ENCODE measurements around the gene FAM120A.

Gene FAM120A

GRCh38 chr9:93450945-93451815, at the start of gene FAM120A:
Gene FAM120A, plus strand, starts transcription at chr9:93451685. Its CDS starts 231 bp downstream, at chr9:93451916.
- ATAC-seq (replicated peaks; ENCODE audit: extremely low read depth, poor library complexity, severe bottlenecking) = peak; percentile 68
- H3K4me1 Mint-ChIP-seq = peaks cover 45% of the 10 kb centered on the region
- H3K27me3 Mint-ChIP-seq = no peaks in the 10 kb centered on the region
- peaks cover 44% of the 10 kb centered on the region for H3K36me3 Mint-ChIP-seq (ENCODE audit: insufficient read depth)
- no peaks in the 10 kb centered on the region for H3K9me3 Mint-ChIP-seq
- peak within 1 kb of the TSS; percentile 94 for H3K27ac Mint-ChIP-seq (ENCODE audit: low read depth)
- H3K4me3 Mint-ChIP-seq = peak within 1 kb of the TSS; percentile 90
- DNase-seq (ENCODE audit: low spot score in 2 of 2) = peak; percentile 33 to 38

GRCh38 chr9:93406371-93406770, 45.1 kb upstream of the FAM120A start:
- no peaks in the 10 kb centered on the region for H3K36me3 Mint-ChIP-seq (ENCODE audit: insufficient read depth)
- H3K27ac Mint-ChIP-seq (ENCODE audit: low read depth) = no peak overlapping the region
- H3K4me3 Mint-ChIP-seq = no peak overlapping the region
- H3K27me3 Mint-ChIP-seq = peaks cover 44% of the 10 kb centered on the region
- H3K9me3 Mint-ChIP-seq = no peaks in the 10 kb centered on the region
- no peaks in the 10 kb centered on the region for H3K4me1 Mint-ChIP-seq
- no peak for ATAC-seq (replicated peaks; ENCODE audit: extremely low read depth, poor library complexity, severe bottlenecking)
- no peak for DNase-seq (ENCODE audit: low spot score in 2 of 2)

GRCh38 chr9:93413530-93413929, 38.0 kb upstream of the FAM120A start:
- Mint-ChIP-seq H3K27ac (ENCODE audit: low read depth) (no peak overlapping the region), H3K4me3 (no peak overlapping the region), H3K36me3 (ENCODE audit: insufficient read depth) (no peaks in the 10 kb centered on the region), H3K27me3 (peaks cover 85% of the 10 kb centered on the region), H3K4me1 (no peaks in the 10 kb centered on the region), H3K9me3 (peaks cover 6% of the 10 kb centered on the region)
- ATAC-seq (replicated peaks; ENCODE audit: extremely low read depth, poor library complexity, severe bottlenecking) (no peak), DNase-seq (ENCODE audit: low spot score in 2 of 2) (no peak)

GRCh38 chr9:93415176-93415690, 36.3 kb upstream of the FAM120A start:
- no peaks in the 10 kb centered on the region for H3K36me3 Mint-ChIP-seq (ENCODE audit: insufficient read depth)
- no peak overlapping the region for H3K27ac Mint-ChIP-seq (ENCODE audit: low read depth)
- no peak overlapping the region for H3K4me3 Mint-ChIP-seq
- H3K4me1 Mint-ChIP-seq = no peaks in the 10 kb centered on the region
- ATAC-seq (replicated peaks; ENCODE audit: extremely low read depth, poor library complexity, severe bottlenecking) = no peak
- peaks cover 13% of the 10 kb centered on the region for H3K9me3 Mint-ChIP-seq
- no peak for DNase-seq (ENCODE audit: low spot score in 2 of 2)
- H3K27me3 Mint-ChIP-seq = peaks cover 79% of the 10 kb centered on the region

- H3K4me3 Mint-ChIP-seq = no peak overlapping the region
- H3K36me3 Mint-ChIP-seq (ENCODE audit: insufficient read depth) = no peaks in the 10 kb centered on the region
- peaks cover 64% of the 10 kb centered on the region for H3K27me3 Mint-ChIP-seq
- no peak overlapping the region for H3K27ac Mint-ChIP-seq (ENCODE audit: low read depth)
- ATAC-seq (replicated peaks; ENCODE audit: extremely low read depth, poor library complexity, severe bottlenecking) (no peak), DNase-seq (ENCODE audit: low spot score in 2 of 2) (no peak)
- peaks cover 13% of the 10 kb centered on the region for H3K9me3 Mint-ChIP-seq
- no peaks in the 10 kb centered on the region for H3K4me1 Mint-ChIP-seq
Measured at GRCh38 chr9:93416530-93417235, 34.8 kb upstream of the FAM120A start.

GRCh38 chr9:93417538-93417937, 33.9 kb upstream of the FAM120A start:
- Mint-ChIP-seq H3K27me3 (peaks cover 56% of the 10 kb centered on the region), H3K4me3 (no peak overlapping the region), H3K4me1 (no peaks in the 10 kb centered on the region), H3K9me3 (peaks cover 13% of the 10 kb centered on the region), H3K27ac (ENCODE audit: low read depth) (no peak overlapping the region), H3K36me3 (ENCODE audit: insufficient read depth) (no peaks in the 10 kb centered on the region)
- ATAC-seq (replicated peaks; ENCODE audit: extremely low read depth, poor library complexity, severe bottlenecking) (no peak), DNase-seq (ENCODE audit: low spot score in 2 of 2) (no peak)

GRCh38 chr9:93419023-93419422, 32.5 kb upstream of the FAM120A start:
- H3K27me3 Mint-ChIP-seq = peaks cover 50% of the 10 kb centered on the region
- H3K9me3 Mint-ChIP-seq = peaks cover 13% of the 10 kb centered on the region
- no peaks in the 10 kb centered on the region for H3K36me3 Mint-ChIP-seq (ENCODE audit: insufficient read depth)
- H3K27ac Mint-ChIP-seq (ENCODE audit: low read depth) = no peak overlapping the region
- H3K4me1 Mint-ChIP-seq = no peaks in the 10 kb centered on the region
- no peak for ATAC-seq (replicated peaks; ENCODE audit: extremely low read depth, poor library complexity, severe bottlenecking)
- no peak for DNase-seq (ENCODE audit: low spot score in 2 of 2)
- no peak overlapping the region for H3K4me3 Mint-ChIP-seq

- no peak overlapping the region for H3K27ac Mint-ChIP-seq (ENCODE audit: low read depth)
- H3K27me3 Mint-ChIP-seq = peaks cover 58% of the 10 kb centered on the region
- peaks cover 7% of the 10 kb centered on the region for H3K9me3 Mint-ChIP-seq
- DNase-seq (ENCODE audit: low spot score in 2 of 2) (no peak), ATAC-seq (replicated peaks; ENCODE audit: extremely low read depth, poor library complexity, severe bottlenecking) (no peak)
- no peak overlapping the region for H3K4me3 Mint-ChIP-seq
- no peaks in the 10 kb centered on the region for H3K36me3 Mint-ChIP-seq (ENCODE audit: insufficient read depth)
- H3K4me1 Mint-ChIP-seq = no peaks in the 10 kb centered on the region
Measured at GRCh38 chr9:93422977-93423616, 28.4 kb upstream of the FAM120A start.

GRCh38 chr9:93427655-93428379, 23.7 kb upstream of the FAM120A start:
- H3K4me3 Mint-ChIP-seq = no peak overlapping the region
- H3K27me3 Mint-ChIP-seq = peaks cover 68% of the 10 kb centered on the region
- ATAC-seq (replicated peaks; ENCODE audit: extremely low read depth, poor library complexity, severe bottlenecking) = no peak
- H3K27ac Mint-ChIP-seq (ENCODE audit: low read depth) = no peak overlapping the region
- H3K36me3 Mint-ChIP-seq (ENCODE audit: insufficient read depth) = no peaks in the 10 kb centered on the region
- no peak for DNase-seq (ENCODE audit: low spot score in 2 of 2)
- no peaks in the 10 kb centered on the region for H3K4me1 Mint-ChIP-seq
- H3K9me3 Mint-ChIP-seq = no peaks in the 10 kb centered on the region

GRCh38 chr9:93431539-93432105, 19.9 kb upstream of the FAM120A start:
- no peaks in the 10 kb centered on the region for H3K4me1 Mint-ChIP-seq
- no peak for DNase-seq (ENCODE audit: low spot score in 2 of 2)
- no peak for ATAC-seq (replicated peaks; ENCODE audit: extremely low read depth, poor library complexity, severe bottlenecking)
- peaks cover 37% of the 10 kb centered on the region for H3K27me3 Mint-ChIP-seq
- no peaks in the 10 kb centered on the region for H3K36me3 Mint-ChIP-seq (ENCODE audit: insufficient read depth)
- no peak overlapping the region for H3K4me3 Mint-ChIP-seq
- no peaks in the 10 kb centered on the region for H3K9me3 Mint-ChIP-seq
- no peak overlapping the region for H3K27ac Mint-ChIP-seq (ENCODE audit: low read depth)

GRCh38 chr9:93432964-93433363, 18.5 kb upstream of the FAM120A start:
- peaks cover 23% of the 10 kb centered on the region for H3K27me3 Mint-ChIP-seq
- no peak for ATAC-seq (replicated peaks; ENCODE audit: extremely low read depth, poor library complexity, severe bottlenecking)
- DNase-seq (ENCODE audit: low spot score in 2 of 2) = no peak
- no peaks in the 10 kb centered on the region for H3K9me3 Mint-ChIP-seq
- peak overlapping the region; percentile 73 for H3K27ac Mint-ChIP-seq (ENCODE audit: low read depth)
- no peaks in the 10 kb centered on the region for H3K36me3 Mint-ChIP-seq (ENCODE audit: insufficient read depth)
- no peaks in the 10 kb centered on the region for H3K4me1 Mint-ChIP-seq
- no peak overlapping the region for H3K4me3 Mint-ChIP-seq

- ATAC-seq (replicated peaks; ENCODE audit: extremely low read depth, poor library complexity, severe bottlenecking) = no peak
- Mint-ChIP-seq H3K4me1 (no peaks in the 10 kb centered on the region), H3K4me3 (no peak overlapping the region), H3K27me3 (peaks cover 16% of the 10 kb centered on the region), H3K27ac (ENCODE audit: low read depth) (no peak overlapping the region), H3K9me3 (no peaks in the 10 kb centered on the region), H3K36me3 (ENCODE audit: insufficient read depth) (no peaks in the 10 kb centered on the region)
- DNase-seq (ENCODE audit: low spot score in 2 of 2) = no peak
Measured at GRCh38 chr9:93434056-93434455, 17.4 kb upstream of the FAM120A start.

Data from central memory CD8-positive, alpha-beta T cell (primary cell).